CD4-positive, alpha-beta T cell (primary cell): ENCODE data around the gene CEP72. TPM values are rescaled to one million over a fixed set of nuclear protein-coding genes. Genes with fewer than 3 reads are reported as not detected.

Source experiments
- ATAC-seq: fragments of 200-7000 bp; cut with Tn5 transposase; one replicate; pipeline ENCODE4 v1.10.0; 2022; ENCODE audit warnings: mild to moderate bottlenecking; ENCODE audit not compliant: poor library complexity
- CTCF ChIA-PET: fragments of 350-600 bp; sonication (Branson Sonifier 250); formaldehyde crosslinking; loops from one replicate; lab custom pipeline; 2021; ENCODE audit warnings: antibody characterized with exemption, inconsistent platforms; lab: Charles Lee
- POLR2A ChIA-PET: fragments of 350-600 bp; sonication (Branson Sonifier 250); formaldehyde crosslinking; loops from one replicate; lab custom pipeline; 2021; ENCODE audit warnings: antibody characterized with exemption, inconsistent platforms; lab: Charles Lee
- DNase-seq, 14 experiments: peaks; one replicate each; pipeline ENCODE4 v3.0.0-alpha.2; 2013 to 2020; ENCODE audit warnings: mixed read lengths in 2 of 14
- H3K27ac ChIP-seq, 2 donors: one replicate each; pipeline versions ENCODE4 v1.5.1 to v1.7.0; 2013; ENCODE audit warnings: low read length in 2 of 2, low read depth in 1 of 2, mild to moderate bottlenecking in 1 of 2
- H3K27me3 ChIP-seq, 2 experiments: 1 replicate in 1 of 2; 2 replicates in 1 of 2; pipeline versions ENCODE4 v1.6.1 to v1.7.0; 2013; ENCODE audit warnings: low read length in 2 of 2, control low read depth in 1 of 2, mild to moderate bottlenecking in 1 of 2, moderate library complexity in 1 of 2; ENCODE audit not compliant: insufficient read depth in 2 of 2, control insufficient read depth in 1 of 2
- H3K36me3 ChIP-seq: one replicate; pipeline ENCODE4 v1.6.1; 2013; ENCODE audit warnings: low read length, control low read depth; ENCODE audit not compliant: insufficient read depth
- H3K4me1 ChIP-seq: one replicate; pipeline ENCODE4 v1.6.1; 2013; ENCODE audit warnings: low read length, control low read depth; ENCODE audit not compliant: insufficient read depth
- H3K4me3 ChIP-seq: one replicate; pipeline ENCODE4 v1.5.1; 2013; ENCODE audit warnings: mild to moderate bottlenecking, low read length, moderate library complexity
- H3K9me3 ChIP-seq, 2 experiments: 1 replicate in 1 of 2; 2 replicates in 1 of 2; pipeline versions ENCODE4 v1.6.1 to v1.7.0; 2013; ENCODE audit warnings: low read length in 2 of 2, mild to moderate bottlenecking in 2 of 2, control low read depth in 1 of 2, moderate library complexity in 1 of 2; ENCODE audit not compliant: control insufficient read depth in 1 of 2, insufficient read depth in 1 of 2
- H3K27ac Mint-ChIP-seq: one replicate; pipeline ENCODE4 v1.8.0; 2020; ENCODE audit warnings: mixed read lengths
- H3K27me3 Mint-ChIP-seq: one replicate; pipeline ENCODE4 v1.8.0; 2021; ENCODE audit warnings: mixed read lengths
- H3K36me3 Mint-ChIP-seq: one replicate; pipeline ENCODE4 v1.8.0; 2021; ENCODE audit warnings: low read depth, mixed read lengths
- H3K4me1 Mint-ChIP-seq: one replicate; pipeline ENCODE4 v1.8.0; 2021; ENCODE audit warnings: low read depth, mixed read lengths
- H3K4me3 Mint-ChIP-seq: one replicate; pipeline ENCODE4 v1.8.0; 2020; ENCODE audit warnings: mild to moderate bottlenecking, mixed read lengths
- H3K9me3 Mint-ChIP-seq: one replicate; pipeline ENCODE4 v1.8.0; 2020; ENCODE audit warnings: mixed read lengths
- intact Hi-C, 2 experiments: fragments of 100-400 bp; cut with DNase I in 1 of 2; cut with micrococcal nuclease in 1 of 2; formaldehyde crosslinking; loops; one replicate each; pipeline versions ENCODE4 v1.15.1 to v1.9.0; 2023 to 2025; cut with DNase I, micrococcal nuclease
- total RNA-seq, 174 experiments: library from RNA in 2 of 174; stranded (reverse) in 2 of 174; gene quantifications; one replicate each; pipeline ENCODE4 v1.2.3 and lab custom pipeline; 2021 to 2026
- TF ChIP-seq, protein P1 (sequence below): fragments of 200-600 bp; IDR thresholded peaks from one replicate; pipeline ENCODE4 v1.8.0; 2022; ENCODE audit warnings: antibody characterized with exemption, mild to moderate bottlenecking

The CEP72 gene
- total RNA-seq, 2 experiments from 2014 or later, result 7.6 to 8.0 TPM

DNA sequence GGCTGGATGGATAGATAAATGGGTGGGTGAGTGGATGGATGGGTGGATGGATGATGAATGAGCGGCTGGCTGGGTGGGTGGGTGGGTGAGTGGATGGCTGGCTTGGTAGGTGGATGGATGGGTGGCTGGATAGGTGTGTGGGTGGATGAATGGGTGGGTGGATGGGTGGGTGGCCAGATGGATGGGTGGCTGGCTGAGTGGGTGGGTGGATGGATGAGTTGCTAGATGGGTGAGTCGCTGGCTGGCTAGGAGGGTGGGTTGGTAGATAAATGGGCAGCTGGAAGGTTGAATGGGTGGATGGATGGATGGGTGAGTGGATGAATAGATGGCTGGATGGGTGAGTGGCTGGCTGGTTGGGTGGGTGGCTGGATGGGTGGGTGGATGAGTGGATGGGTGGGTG, 27.9 kb upstream of the CEP72 start:
- no peaks in the 10 kb centered on the region for H3K4me1 ChIP-seq
- H3K9me3 Mint-ChIP-seq, result no peaks in the 10 kb centered on the region
- TF ChIP-seq, protein P1, sequence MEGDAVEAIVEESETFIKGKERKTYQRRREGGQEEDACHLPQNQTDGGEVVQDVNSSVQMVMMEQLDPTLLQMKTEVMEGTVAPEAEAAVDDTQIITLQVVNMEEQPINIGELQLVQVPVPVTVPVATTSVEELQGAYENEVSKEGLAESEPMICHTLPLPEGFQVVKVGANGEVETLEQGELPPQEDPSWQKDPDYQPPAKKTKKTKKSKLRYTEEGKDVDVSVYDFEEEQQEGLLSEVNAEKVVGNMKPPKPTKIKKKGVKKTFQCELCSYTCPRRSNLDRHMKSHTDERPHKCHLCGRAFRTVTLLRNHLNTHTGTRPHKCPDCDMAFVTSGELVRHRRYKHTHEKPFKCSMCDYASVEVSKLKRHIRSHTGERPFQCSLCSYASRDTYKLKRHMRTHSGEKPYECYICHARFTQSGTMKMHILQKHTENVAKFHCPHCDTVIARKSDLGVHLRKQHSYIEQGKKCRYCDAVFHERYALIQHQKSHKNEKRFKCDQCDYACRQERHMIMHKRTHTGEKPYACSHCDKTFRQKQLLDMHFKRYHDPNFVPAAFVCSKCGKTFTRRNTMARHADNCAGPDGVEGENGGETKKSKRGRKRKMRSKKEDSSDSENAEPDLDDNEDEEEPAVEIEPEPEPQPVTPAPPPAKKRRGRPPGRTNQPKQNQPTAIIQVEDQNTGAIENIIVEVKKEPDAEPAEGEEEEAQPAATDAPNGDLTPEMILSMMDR, result no peak
- DNase-seq (no peak), ATAC-seq (no peak)
- ChIA-PET CTCF (no interaction called here), POLR2A (no interaction called here)
- no peaks in the 10 kb centered on the region for H3K4me1 Mint-ChIP-seq
- no peak overlapping the region for H3K4me3 ChIP-seq
- peaks cover 53% of the 10 kb centered on the region for H3K27me3 Mint-ChIP-seq
- H3K36me3 Mint-ChIP-seq, result no peaks in the 10 kb centered on the region
- H3K27ac Mint-ChIP-seq, result no peak overlapping the region
- H3K27me3 ChIP-seq, result peaks cover 13 to 24% of the 10 kb centered on the region in 2 experiments
- no peak overlapping the region for H3K4me3 Mint-ChIP-seq
- peaks cover 0 to 11% of the 10 kb centered on the region in 2 experiments for H3K9me3 ChIP-seq
- H3K36me3 ChIP-seq, result no peaks in the 10 kb centered on the region
- intact Hi-C loops, result no loop called here
- H3K27ac ChIP-seq, result no peak overlapping the region

DNA sequence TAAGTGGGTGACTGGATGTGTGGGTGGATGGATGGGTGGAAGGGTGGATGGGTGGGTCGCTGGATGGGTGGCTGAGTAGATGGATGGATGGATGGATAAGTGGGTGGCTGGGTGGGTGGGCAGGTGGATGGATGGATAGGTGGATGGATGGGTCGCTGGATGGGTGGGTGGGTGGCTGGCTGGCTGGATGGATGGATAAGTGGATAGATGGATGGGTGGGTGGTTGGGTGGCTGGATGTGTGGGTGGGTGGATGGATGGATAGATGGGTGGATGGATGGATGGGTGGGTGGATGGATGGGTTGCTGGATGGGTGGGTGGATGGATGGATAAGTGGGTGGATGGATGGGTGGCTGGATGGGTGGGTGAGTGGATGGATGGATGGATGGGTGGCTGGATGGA, 27.3 kb upstream of the CEP72 start:
- Histone ChIP-seq H3K9me3 (peaks cover 0 to 5% of the 10 kb centered on the region in 2 experiments), H3K36me3 (no peaks in the 10 kb centered on the region), H3K4me3 (no peak overlapping the region), H3K4me1 (no peaks in the 10 kb centered on the region), H3K27ac (no peak overlapping the region), H3K27me3 (peaks cover 6 to 21% of the 10 kb centered on the region in 2 experiments)
- Mint-ChIP-seq H3K27ac (no peak overlapping the region), H3K4me1 (no peaks in the 10 kb centered on the region), H3K9me3 (no peaks in the 10 kb centered on the region), H3K4me3 (no peak overlapping the region), H3K36me3 (no peaks in the 10 kb centered on the region), H3K27me3 (peaks cover 57% of the 10 kb centered on the region)
- DNase-seq (no peak), ATAC-seq (no peak)
- intact Hi-C loops, result no loop called here
- TF ChIP-seq, protein P1, result no peak
- POLR2A ChIA-PET, result no interaction called here
- CTCF ChIA-PET, result no interaction called here

DNA sequence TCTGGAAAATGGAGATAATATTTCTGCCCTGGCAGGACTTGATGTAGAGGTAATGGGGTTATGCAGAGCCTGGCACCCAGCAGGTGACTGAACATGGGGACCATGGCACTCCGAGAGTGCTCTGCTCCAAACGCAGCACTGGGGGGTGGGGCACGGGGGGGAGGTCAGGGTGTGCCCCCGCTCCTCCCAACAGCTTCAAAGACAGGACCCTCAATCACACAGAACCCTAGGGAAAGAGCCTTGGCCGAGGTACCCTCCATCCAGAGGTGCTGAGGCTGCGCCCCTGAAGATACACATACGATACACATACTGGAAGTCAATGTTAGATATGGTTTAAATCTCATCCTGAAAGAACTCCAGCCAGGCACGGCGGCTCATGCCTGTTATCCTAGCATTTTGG, 26.6 kb upstream of the CEP72 start:
- Histone ChIP-seq H3K27me3 (peaks cover 2 to 15% of the 10 kb centered on the region in 2 experiments), H3K36me3 (no peaks in the 10 kb centered on the region), H3K27ac (no peak overlapping the region), H3K9me3 (peaks cover 0 to 5% of the 10 kb centered on the region in 2 experiments), H3K4me3 (no peak overlapping the region), H3K4me1 (no peaks in the 10 kb centered on the region)
- Mint-ChIP-seq H3K4me3 (no peak overlapping the region), H3K36me3 (no peaks in the 10 kb centered on the region), H3K9me3 (no peaks in the 10 kb centered on the region), H3K27ac (no peak overlapping the region), H3K4me1 (no peaks in the 10 kb centered on the region), H3K27me3 (peaks cover 54% of the 10 kb centered on the region)
- TF ChIP-seq, protein P1, result no peak
- ATAC-seq, result no peak
- ChIA-PET CTCF (no interaction called here), POLR2A (no interaction called here)
- intact Hi-C loops, result no loop called here
- no peak for DNase-seq
